DND-41 (cell line): ENCODE measurements around the gene KRTAP13-1.
A peak's percentile ranks its signal among the peaks of the same experiment; 100 is the strongest.

Source experiments
- ATAC-seq: fragments of 200-7000 bp; cut with Tn5 transposase; 3 replicates; pipeline ENCODE4 v1.9.1; 2021; ENCODE audit warnings: low read depth; ENCODE audit not compliant: insufficient read depth
- DNase-seq: peaks from one replicate; pipeline ENCODE4 v3.0.0-alpha.2; 2020
- H2AFZ ChIP-seq: 2 replicates; pipeline ENCODE4 v1.6.0; 2012; ENCODE audit warnings: low read depth, low read length
- H3K27ac ChIP-seq: 2 replicates; pipeline ENCODE4 v1.5.1; 2012; ENCODE audit warnings: low read length, inconsistent platforms
- H3K27me3 ChIP-seq: fragments of 200-600 bp; sonication (generic); 2 replicates; pipeline ENCODE4 v1.6.0; 2012; ENCODE audit warnings: low read length, mild to moderate bottlenecking, inconsistent platforms; ENCODE audit not compliant: insufficient read depth, poor library complexity
- H3K36me3 ChIP-seq: 2 replicates; pipeline ENCODE4 v1.5.1; 2012; ENCODE audit warnings: low read length, inconsistent platforms; ENCODE audit not compliant: insufficient read depth
- H3K4me1 ChIP-seq: 2 replicates; pipeline ENCODE4 v1.5.1; 2012; ENCODE audit warnings: mild to moderate bottlenecking, low read length; ENCODE audit not compliant: insufficient read depth
- H3K4me2 ChIP-seq: 2 replicates; pipeline ENCODE4 v1.6.0; 2012; ENCODE audit warnings: mild to moderate bottlenecking, moderate library complexity, low read length, inconsistent platforms; ENCODE audit not compliant: insufficient read depth
- H3K4me3 ChIP-seq, 2 experiments: fragments of 200-600 bp in 1 of 2; shearing (Covaris generic) in 1 of 2; 2 replicates each; pipeline ENCODE4 v1.5.1; 2012 to 2016; ENCODE audit warnings: inconsistent platforms in 2 of 2, low read length in 2 of 2, mild to moderate bottlenecking in 2 of 2, low read depth in 1 of 2, moderate library complexity in 1 of 2
- H3K79me2 ChIP-seq: 2 replicates; pipeline ENCODE4 v1.6.0; 2012; ENCODE audit warnings: low read length, inconsistent platforms; ENCODE audit not compliant: insufficient read depth
- H3K9ac ChIP-seq: 2 replicates; pipeline ENCODE4 v1.6.0; 2012; ENCODE audit warnings: low read depth, mild to moderate bottlenecking, inconsistent platforms, low read length, moderate library complexity
- H3K9me3 ChIP-seq: 2 replicates; pipeline ENCODE4 v1.5.1; 2012; ENCODE audit warnings: low read length, moderate library complexity, mild to moderate bottlenecking, inconsistent platforms; ENCODE audit not compliant: insufficient read depth, severe bottlenecking
- H4K20me1 ChIP-seq: 2 replicates; pipeline ENCODE4 v1.6.0; 2012; ENCODE audit warnings: low read length; ENCODE audit not compliant: insufficient read depth
- CTCF ChIP-seq: IDR thresholded peaks from 2 replicates; pipeline ENCODE4 v1.5.1; 2012; ENCODE audit warnings: borderline replicate concordance, low read length, moderate library complexity, mild to moderate bottlenecking; ENCODE audit not compliant: poor library complexity, severe bottlenecking; ENCODE audit errors: extremely low read depth
- EZH2 ChIP-seq: IDR thresholded peaks from 3 replicates; pipeline ENCODE4 v1.6.1; 2012; ENCODE audit warnings: borderline replicate concordance, low read depth, mild to moderate bottlenecking, moderate library complexity, low read length, inconsistent platforms; ENCODE audit not compliant: severe bottlenecking

The KRTAP13-1 gene

GRCh38 chr21:30382201-30382600, 13.6 kb upstream of the KRTAP13-1 start:
- ATAC-seq, result no peak
- TF ChIP-seq CTCF (no peak), EZH2 (no peak)

GRCh38 chr21:30391492-30392025, 4.3 kb upstream of the KRTAP13-1 start:
- Histone ChIP-seq H3K4me1 (no peaks in the 10 kb centered on the region), H3K9ac (no peak overlapping the region)

More at GRCh38 chr21:30382201-30382600, 13.6 kb upstream of the KRTAP13-1 start:
- Histone ChIP-seq H3K4me1 (no peaks in the 10 kb centered on the region), H3K4me3 (no peak overlapping the region), H3K79me2 (no peaks in the 10 kb centered on the region), H3K9ac (no peak overlapping the region), H3K27ac (no peak overlapping the region), H3K27me3 (no peaks in the 10 kb centered on the region), H3K36me3 (no peaks in the 10 kb centered on the region), H4K20me1 (no peaks in the 10 kb centered on the region), H3K4me2 (no peak overlapping the region), H2AFZ (no peak overlapping the region), H3K9me3 (no peaks in the 10 kb centered on the region)
- DNase-seq, result no peak

GRCh38 chr21:30408782-30409494, 13.1 kb downstream of the KRTAP13-1 start:
- peak; percentile 13 for DNase-seq
- ATAC-seq, result peak; percentile 62; the same call in 1 of the 3 replicates
- Histone ChIP-seq H3K4me2 (no peak overlapping the region), H2AFZ (no peak overlapping the region), H3K4me3 (no peak overlapping the region), H3K79me2 (no peaks in the 10 kb centered on the region), H3K9me3 (no peaks in the 10 kb centered on the region), H3K4me1 (no peaks in the 10 kb centered on the region), H3K27ac (no peak overlapping the region), H3K9ac (no peak overlapping the region), H3K27me3 (no peaks in the 10 kb centered on the region), H4K20me1 (no peaks in the 10 kb centered on the region), H3K36me3 (no peaks in the 10 kb centered on the region)
- TF ChIP-seq EZH2 (no peak), CTCF (peak; percentile 53)

More at GRCh38 chr21:30391492-30392025, 4.3 kb upstream of the KRTAP13-1 start:
- no peaks in the 10 kb centered on the region for H4K20me1 ChIP-seq
- no peak for TF ChIP-seq CTCF
- TF ChIP-seq EZH2, result no peak
- no peak overlapping the region for H3K4me2 ChIP-seq
- DNase-seq (no peak), ATAC-seq (no peak)
- no peaks in the 10 kb centered on the region for H3K27me3 ChIP-seq
- H3K9me3 ChIP-seq, result no peaks in the 10 kb centered on the region
- H3K4me3 ChIP-seq, result no peak overlapping the region
- no peak overlapping the region for H3K27ac ChIP-seq
- no peaks in the 10 kb centered on the region for H3K79me2 ChIP-seq
- no peaks in the 10 kb centered on the region for H3K36me3 ChIP-seq
- no peak overlapping the region for H2AFZ ChIP-seq
